Measurements from ENCODE around the gene ATP6V1G2. TPM values are rescaled to one million over a fixed set of nuclear protein-coding genes. Genes with fewer than 3 reads are reported as not detected.

The ATP6V1G2 gene
- total RNA-seq, 4 donors from 2014 or later = 0.21 to 2.1 TPM; not detected in 2

GRCh38 chr6:31538805-31539400 lies 7.5 kb downstream of the ATP6V1G2 start:
- Histone ChIP-seq H3K27me3 (no peaks in the 10 kb centered on the region), H3K4me1 (peaks cover 24 to 60% (median 37%) of the 10 kb centered on the region in 3 donors), H3K4me3 (peak overlapping the region in 2 of 4 donors; percentile 58 to 80), H3K36me3 (peaks cover 49 to 65% (median 52%) of the 10 kb centered on the region in 3 donors), H3K27ac (peak overlapping the region in 2 of 4 donors; percentile 29 to 99), H3K9me3 (no peaks in the 10 kb centered on the region)
- intact Hi-C loops (cut with DNase I) = no loop called here
- TF ChIP-seq CTCF (IDR thresholded peaks at IDR 0.05) = no peak
- no peak for TF ChIP-seq POLR2A (IDR thresholded peaks at IDR 0.05)
- 37 to 40% methylated on average over 5 to 6 of the region's 6 CpGs for WGBS, 2 donors
- no peak for DNase-seq

GRCh38 chr6:31535538-31536324 lies 10.7 kb downstream of the ATP6V1G2 start:
- H3K27ac ChIP-seq = no peak overlapping the region
- H3K4me3 ChIP-seq = no peak overlapping the region
- TF ChIP-seq POLR2A (IDR thresholded peaks at IDR 0.05) (no peak), CTCF (IDR thresholded peaks at IDR 0.05) (no peak)
- WGBS, 2 donors = 29 to 30% methylated on average over 2 of the region's 2 CpGs
- intact Hi-C loops (cut with DNase I) = no loop called here
- no peaks in the 10 kb centered on the region for H3K9me3 ChIP-seq
- no peak for DNase-seq
- H3K4me1 ChIP-seq = peaks cover 18 to 47% (median 30%) of the 10 kb centered on the region in 3 donors
- H3K27me3 ChIP-seq = no peaks in the 10 kb centered on the region
- peaks cover 58 to 97% (median 79%) of the 10 kb centered on the region in 3 donors for H3K36me3 ChIP-seq

GRCh38 chr6:31534521-31535040 lies 11.8 kb downstream of the ATP6V1G2 start:
- Histone ChIP-seq H3K4me1 (peaks cover 11 to 35% (median 19%) of the 10 kb centered on the region in 3 donors), H3K27ac (no peak overlapping the region), H3K4me3 (no peak overlapping the region), H3K9me3 (no peaks in the 10 kb centered on the region), H3K27me3 (no peaks in the 10 kb centered on the region), H3K36me3 (peaks cover 57 to 100% (median 84%) of the 10 kb centered on the region in 3 donors)
- intact Hi-C loops (cut with DNase I) = no loop called here
- DNase-seq = no peak
- TF ChIP-seq POLR2A (IDR thresholded peaks at IDR 0.05) = no peak
- TF ChIP-seq CTCF (IDR thresholded peaks at IDR 0.05) = no peak
- 88 to 89% methylated on average over 24 of the region's 24 CpGs for WGBS, 2 donors

- intact Hi-C loops (cut with DNase I) = no loop called here
- Histone ChIP-seq H3K27ac (no peak overlapping the region), H3K9me3 (no peaks in the 10 kb centered on the region), H3K4me1 (peaks cover 6 to 30% (median 14%) of the 10 kb centered on the region in 3 donors), H3K36me3 (peaks cover 51 to 100% (median 84%) of the 10 kb centered on the region in 3 donors), H3K4me3 (no peak overlapping the region), H3K27me3 (no peaks in the 10 kb centered on the region)
- TF ChIP-seq CTCF (IDR thresholded peaks at IDR 0.05) (no peak), POLR2A (IDR thresholded peaks at IDR 0.05) (no peak)
- no peak for DNase-seq
- 85 to 90% methylated on average over 6 of the region's 6 CpGs for WGBS, 2 donors
Measured at GRCh38 chr6:31534011-31534410, 12.4 kb downstream of the ATP6V1G2 start.

- Histone ChIP-seq H3K4me3 (no peak overlapping the region), H3K27me3 (no peaks in the 10 kb centered on the region), H3K36me3 (peaks cover 46 to 96% (median 83%) of the 10 kb centered on the region in 3 donors), H3K4me1 (peaks cover under 1 to 24% (median 8%) of the 10 kb centered on the region in 3 donors), H3K9me3 (no peaks in the 10 kb centered on the region), H3K27ac (no peak overlapping the region)
- TF ChIP-seq POLR2A (IDR thresholded peaks at IDR 0.05) (no peak), CTCF (IDR thresholded peaks at IDR 0.05) (no peak)
- 82 to 84% methylated on average over 1 of the region's 1 CpG for WGBS, 2 donors
- no peak for DNase-seq
- intact Hi-C loops (cut with DNase I) = no loop called here
Measured at GRCh38 chr6:31533455-31533841, 13.0 kb downstream of the ATP6V1G2 start.
